ENCODE data around the gene LRRC7.

DNA sequence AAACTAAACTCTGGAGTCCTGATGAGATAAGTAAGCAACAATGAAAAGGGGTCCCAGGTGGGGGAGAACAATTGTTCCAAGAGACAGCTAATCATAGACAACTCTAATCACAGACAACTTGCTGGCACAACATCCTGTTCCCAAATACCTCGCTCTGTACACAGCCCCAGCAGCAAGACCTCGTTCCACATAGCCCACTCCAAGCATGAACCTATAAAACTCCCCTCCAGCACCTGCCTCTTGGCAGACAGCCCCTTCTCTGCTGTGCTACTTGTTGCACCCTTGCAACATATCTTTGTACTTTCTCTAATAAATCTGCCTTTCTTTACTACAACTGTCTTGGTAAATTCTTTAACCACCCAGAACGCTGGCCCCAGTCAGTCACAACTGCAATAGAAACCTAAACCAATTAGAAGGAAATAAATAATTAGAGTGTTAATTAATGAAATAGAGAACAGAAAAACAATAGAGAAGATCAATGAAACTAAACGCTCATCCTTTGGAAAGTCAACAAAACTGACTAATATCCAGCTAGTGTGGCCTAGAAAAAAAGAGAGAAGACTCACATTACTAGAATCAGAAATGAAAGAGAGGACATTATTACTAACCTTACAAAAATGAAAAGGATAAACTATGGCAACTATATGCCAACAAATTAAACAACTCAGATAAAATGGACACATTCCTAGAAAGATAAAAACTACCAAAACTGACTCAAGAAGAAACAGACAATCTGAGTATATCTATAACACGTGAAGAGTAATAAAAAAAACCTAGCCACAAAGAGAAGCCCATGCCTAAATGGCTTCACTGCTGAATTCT lies 601.5 kb downstream of the LRRC7 start:
- TF ChIP-seq NFE2L1 (CRISPR knock-in tag; IDR thresholded peaks at IDR 0.05; ENCODE audit: borderline replicate concordance) (no peak), FOXP1 (IDR thresholded peaks at IDR 0.05) (no peak), FOXP1 (CRISPR knock-in tag; IDR thresholded peaks at IDR 0.05) (no peak), FOSL2 (CRISPR knock-in tag; IDR thresholded peaks at IDR 0.05) (no peak), TRIM24 (CRISPR knock-in tag; IDR thresholded peaks at IDR 0.05) (no peak), YEATS4 (CRISPR knock-in tag; IDR thresholded peaks at IDR 0.05; ENCODE audit: borderline replicate concordance) (no peak)
- TF ChIP-seq, protein P1, sequence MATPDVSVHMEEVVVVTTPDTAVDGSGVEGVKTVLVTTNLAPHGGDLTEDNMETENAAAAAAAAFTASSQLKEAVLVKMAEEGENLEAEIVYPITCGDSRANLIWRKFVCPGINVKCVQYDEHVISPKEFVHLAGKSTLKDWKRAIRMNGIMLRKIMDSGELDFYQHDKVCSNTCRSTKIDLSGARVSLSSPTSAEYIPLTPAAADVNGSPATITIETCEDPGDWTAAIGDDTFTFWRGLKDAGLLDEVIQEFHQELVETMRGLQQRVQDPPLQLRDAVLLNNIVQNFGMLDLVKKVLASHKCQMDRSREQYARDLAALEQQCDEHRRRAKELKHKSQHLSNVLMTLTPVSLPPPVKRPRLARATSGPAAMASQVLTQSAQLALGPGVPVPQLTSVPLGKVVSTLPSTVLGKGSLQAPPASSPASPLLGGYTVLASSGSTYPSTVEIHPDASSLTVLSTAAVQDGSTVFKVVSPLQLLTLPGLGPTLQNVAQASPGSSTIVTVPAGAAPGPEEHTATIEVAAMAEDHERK (CRISPR knock-in tag; IDR thresholded peaks at IDR 0.05; ENCODE audit: low read depth): no peak
- TF ChIP-seq, protein P2, sequence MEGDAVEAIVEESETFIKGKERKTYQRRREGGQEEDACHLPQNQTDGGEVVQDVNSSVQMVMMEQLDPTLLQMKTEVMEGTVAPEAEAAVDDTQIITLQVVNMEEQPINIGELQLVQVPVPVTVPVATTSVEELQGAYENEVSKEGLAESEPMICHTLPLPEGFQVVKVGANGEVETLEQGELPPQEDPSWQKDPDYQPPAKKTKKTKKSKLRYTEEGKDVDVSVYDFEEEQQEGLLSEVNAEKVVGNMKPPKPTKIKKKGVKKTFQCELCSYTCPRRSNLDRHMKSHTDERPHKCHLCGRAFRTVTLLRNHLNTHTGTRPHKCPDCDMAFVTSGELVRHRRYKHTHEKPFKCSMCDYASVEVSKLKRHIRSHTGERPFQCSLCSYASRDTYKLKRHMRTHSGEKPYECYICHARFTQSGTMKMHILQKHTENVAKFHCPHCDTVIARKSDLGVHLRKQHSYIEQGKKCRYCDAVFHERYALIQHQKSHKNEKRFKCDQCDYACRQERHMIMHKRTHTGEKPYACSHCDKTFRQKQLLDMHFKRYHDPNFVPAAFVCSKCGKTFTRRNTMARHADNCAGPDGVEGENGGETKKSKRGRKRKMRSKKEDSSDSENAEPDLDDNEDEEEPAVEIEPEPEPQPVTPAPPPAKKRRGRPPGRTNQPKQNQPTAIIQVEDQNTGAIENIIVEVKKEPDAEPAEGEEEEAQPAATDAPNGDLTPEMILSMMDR (CRISPR knock-in tag; IDR thresholded peaks at IDR 0.05): no peak

All from HepG2 (cell line).